ENCODE results near the gene MAPK1. TPM values are rescaled to one million over a fixed set of nuclear protein-coding genes. Genes with fewer than 3 reads are reported as not detected.

Gene MAPK1
- total RNA-seq, 1 experiment from 2014 or later = 136 TPM

GRCh38 chr22:21762712-21763581, 104.5 kb downstream of the MAPK1 start:
- TSS peak; percentile 12 for BruUV-seq (replicated peaks)
- no peaks in the 10 kb centered on the region for H3K27me3 ChIP-seq (replicated peaks; ENCODE audit: control insufficient read depth, insufficient read depth, low read length)
- H3K4me3 ChIP-seq (ENCODE audit: low read depth, low read length) = no peak overlapping the region
- ChIA-PET CTCF (no interaction called here), POLR2A (no interaction called here)
- H3K27ac Mint-ChIP-seq (ENCODE audit: unreplicated experiment) = no peak overlapping the region
- H3K4me3 Mint-ChIP-seq (ENCODE audit: unreplicated experiment) = no peak overlapping the region
- no peak for DNase-seq
- intact Hi-C loops (cut with micrococcal nuclease; ENCODE audit: unreplicated experiment) = no loop called here
- H3K4me1 Mint-ChIP-seq (ENCODE audit: low read depth, unreplicated experiment) = no peaks in the 10 kb centered on the region
- H3K27me3 Mint-ChIP-seq (ENCODE audit: insufficient read depth, unreplicated experiment) = no peaks in the 10 kb centered on the region
- peaks cover 65% of the 10 kb centered on the region for H3K36me3 Mint-ChIP-seq (ENCODE audit: insufficient read depth, unreplicated experiment)
- no peak for TF ChIP-seq CTCF (IDR thresholded peaks at IDR 0.05; ENCODE audit: insufficient read depth in 1 of 2, low read depth in 1 of 2, low read length in 1 of 2, severe bottlenecking in 1 of 2, unreplicated experiment in 1 of 2)
- no peaks in the 10 kb centered on the region for H3K4me1 ChIP-seq
- H3K9me3 ChIP-seq = no peaks in the 10 kb centered on the region
- H3K9me3 Mint-ChIP-seq (ENCODE audit: unreplicated experiment) = no peaks in the 10 kb centered on the region
- peaks cover 6% of the 10 kb centered on the region for H3K36me3 ChIP-seq (ENCODE audit: control insufficient read depth, insufficient read depth, low read length)

GRCh38 chr22:21761994-21762680, 105.3 kb downstream of the MAPK1 start:
- H3K36me3 ChIP-seq (ENCODE audit: control insufficient read depth, insufficient read depth, low read length) = peaks cover 5% of the 10 kb centered on the region
- TF ChIP-seq CTCF (IDR thresholded peaks at IDR 0.05; ENCODE audit: insufficient read depth in 1 of 2, low read depth in 1 of 2, low read length in 1 of 2, severe bottlenecking in 1 of 2, unreplicated experiment in 1 of 2) = no peak
- no peaks in the 10 kb centered on the region for H3K27me3 Mint-ChIP-seq (ENCODE audit: insufficient read depth, unreplicated experiment)
- ChIA-PET POLR2A (no interaction called here), CTCF (no interaction called here)
- H3K4me3 ChIP-seq (ENCODE audit: low read depth, low read length) = no peak overlapping the region
- no peaks in the 10 kb centered on the region for H3K27me3 ChIP-seq (replicated peaks; ENCODE audit: control insufficient read depth, insufficient read depth, low read length)
- intact Hi-C loops (cut with micrococcal nuclease; ENCODE audit: unreplicated experiment) = no loop called here
- no peak overlapping the region for H3K27ac Mint-ChIP-seq (ENCODE audit: unreplicated experiment)
- no peaks in the 10 kb centered on the region for H3K4me1 ChIP-seq
- H3K4me1 Mint-ChIP-seq (ENCODE audit: low read depth, unreplicated experiment) = peaks cover 3% of the 10 kb centered on the region
- DNase-seq = no peak
- H3K9me3 Mint-ChIP-seq (ENCODE audit: unreplicated experiment) = no peaks in the 10 kb centered on the region
- H3K4me3 Mint-ChIP-seq (ENCODE audit: unreplicated experiment) = no peak overlapping the region
- no TSS peak for BruUV-seq (replicated peaks)
- no peaks in the 10 kb centered on the region for H3K9me3 ChIP-seq
- H3K36me3 Mint-ChIP-seq (ENCODE audit: insufficient read depth, unreplicated experiment) = peaks cover 64% of the 10 kb centered on the region

GRCh38 chr22:21761086-21761485, 106.4 kb downstream of the MAPK1 start:
- no peak overlapping the region for H3K4me3 ChIP-seq (ENCODE audit: low read depth, low read length)
- no peaks in the 10 kb centered on the region; the same call in 1 of the 2 replicates for H3K4me1 ChIP-seq
- POLR2A ChIA-PET = no interaction called here
- Mint-ChIP-seq H3K4me3 (ENCODE audit: unreplicated experiment) (no peak overlapping the region), H3K9me3 (ENCODE audit: unreplicated experiment) (no peaks in the 10 kb centered on the region), H3K27me3 (ENCODE audit: insufficient read depth, unreplicated experiment) (no peaks in the 10 kb centered on the region), H3K36me3 (ENCODE audit: insufficient read depth, unreplicated experiment) (peaks cover 60% of the 10 kb centered on the region), H3K4me1 (ENCODE audit: low read depth, unreplicated experiment) (peaks cover 8% of the 10 kb centered on the region), H3K27ac (ENCODE audit: unreplicated experiment) (no peak overlapping the region)
- no TSS peak for BruUV-seq (replicated peaks)
- H3K27me3 ChIP-seq (replicated peaks; ENCODE audit: control insufficient read depth, insufficient read depth, low read length) = no peaks in the 10 kb centered on the region
- no peak for DNase-seq
- H3K36me3 ChIP-seq (ENCODE audit: control insufficient read depth, insufficient read depth, low read length) = peaks cover 3% of the 10 kb centered on the region
- intact Hi-C loops (cut with micrococcal nuclease; ENCODE audit: unreplicated experiment) = no loop called here
- H3K9me3 ChIP-seq = no peaks in the 10 kb centered on the region
- no peak for TF ChIP-seq CTCF (IDR thresholded peaks at IDR 0.05; ENCODE audit: insufficient read depth in 1 of 2, low read depth in 1 of 2, low read length in 1 of 2, severe bottlenecking in 1 of 2, unreplicated experiment in 1 of 2)
- CTCF ChIA-PET = no interaction called here
